Neural progenitor cell (in vitro differentiated cells): ENCODE measurements around the gene TELO2.

ENCODE experiments used
- CTCF ChIP-seq: fragments of 200-600 bp; sonication (generic); IDR thresholded peaks from 2 replicates; pipeline ENCODE4 v1.5.1; 2017; ENCODE audit warnings: antibody characterized with exemption, mild to moderate bottlenecking
- EZH2 ChIP-seq: fragments of 200-600 bp; sonication (generic); IDR thresholded peaks from 2 replicates; pipeline ENCODE4 v1.6.1; 2017; ENCODE audit warnings: antibody characterized with exemption, mild to moderate bottlenecking, moderate library complexity
- EZH2phosphoT487 ChIP-seq: fragments of 200-600 bp; sonication (generic); IDR thresholded peaks from 2 replicates; pipeline ENCODE4 v1.6.1; 2017; ENCODE audit warnings: antibody characterized with exemption

GRCh38 chr16:1457489-1458245 is 35.5 kb upstream of the TELO2 start:
- TF ChIP-seq CTCF: no peak
- TF ChIP-seq EZH2: no peak
- TF ChIP-seq EZH2phosphoT487: no peak
